WI38 (cell line): ENCODE measurements around the gene SUCLG1.

Source experiments
- H3K4me3 ChIP-seq: 2 replicates; pipeline ENCODE4 v1.5.1; 2011; ENCODE audit warnings: low read depth, mild to moderate bottlenecking, control low read depth, low read length
- CTCF ChIP-seq: IDR thresholded peaks from 2 replicates; pipeline ENCODE4 v1.5.1; 2012; ENCODE audit warnings: low read depth, mild to moderate bottlenecking, control low read depth, low read length

SUCLG1 gene

GRCh38 chr2:84461310-84461709, 2.2 kb upstream of the SUCLG1 start:
- no peak for TF ChIP-seq CTCF
- H3K4me3 ChIP-seq, result no peak overlapping the region

DNA sequence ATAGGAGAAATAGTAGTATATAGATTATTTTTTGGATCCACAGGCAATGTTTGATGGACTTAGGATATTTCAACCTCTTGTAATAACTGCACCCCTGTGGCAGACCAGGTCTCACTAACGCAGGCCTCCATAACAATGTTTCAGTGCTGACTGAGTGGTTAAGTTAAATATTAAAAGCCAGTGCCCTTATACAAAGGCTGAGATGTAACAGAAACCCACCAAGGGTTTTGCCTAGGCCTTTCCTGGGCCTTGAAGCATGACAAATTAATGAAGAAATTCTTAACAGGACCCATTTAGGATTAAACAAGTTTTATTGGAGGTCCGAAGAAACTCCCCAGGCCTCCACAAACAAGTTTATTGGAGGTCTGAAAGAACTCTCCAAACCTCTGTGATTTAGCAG, 1.6 kb upstream of the SUCLG1 start:
- TF ChIP-seq CTCF, result no peak

DNA sequence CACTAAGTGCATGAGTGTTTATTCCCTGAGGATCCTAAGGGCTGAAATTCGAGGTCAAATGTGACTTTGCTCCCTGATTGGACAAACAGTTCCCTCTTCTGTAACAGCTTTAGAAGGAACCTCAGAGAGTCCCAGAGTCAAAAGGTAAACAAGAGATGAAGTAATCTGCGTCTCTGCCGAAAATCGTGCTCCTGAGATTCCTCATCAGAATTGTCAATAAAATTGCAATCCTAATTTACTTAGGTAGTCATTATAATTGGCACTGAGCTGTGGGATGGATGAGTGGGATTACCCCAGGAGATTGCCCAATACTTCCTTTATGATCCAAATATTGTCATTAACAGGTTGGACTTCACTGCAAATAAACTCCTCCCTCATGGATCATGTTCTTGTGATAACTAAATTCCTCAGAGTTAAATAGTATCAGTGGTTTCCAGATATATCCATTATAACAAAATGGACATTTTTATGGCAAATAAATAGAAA, 907 bp upstream of the SUCLG1 start:
- H3K4me3 ChIP-seq, result peak overlapping the region; percentile 80
- TF ChIP-seq CTCF, result no peak

More for the DNA sequence above, 1.6 kb upstream of the SUCLG1 start:
- H3K4me3 ChIP-seq, result no peak overlapping the region

DNA sequence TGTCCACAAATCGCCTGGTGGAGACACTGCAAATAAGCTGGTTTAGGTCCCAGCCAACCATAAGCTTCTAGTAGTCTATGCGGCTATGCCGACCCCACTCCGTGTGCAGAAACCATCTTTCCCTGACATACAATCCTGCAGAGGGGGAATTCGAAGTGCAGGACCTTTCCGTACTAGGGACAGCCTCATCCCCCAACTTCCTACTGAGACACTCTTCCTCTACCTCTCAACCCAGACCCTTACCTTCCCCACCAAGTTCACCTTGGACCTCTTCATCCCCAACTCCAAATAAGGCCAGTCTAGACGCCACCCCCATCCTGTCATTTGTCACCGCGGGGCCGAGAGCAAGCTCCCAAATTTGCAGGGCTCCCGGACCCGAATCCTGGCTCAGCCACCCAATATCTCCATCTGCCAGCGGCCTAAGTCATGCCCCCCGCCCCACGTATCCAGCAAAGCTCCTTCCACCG, 496 bp downstream of the SUCLG1 start:
- peak overlapping the region; percentile 80 for H3K4me3 ChIP-seq
- TF ChIP-seq CTCF, result no peak

GRCh38 chr2:84457686-84458085, 1.4 kb downstream of the SUCLG1 start:
- no peak overlapping the region; the same call in 1 of the 2 replicates for H3K4me3 ChIP-seq
- no peak for TF ChIP-seq CTCF

GRCh38 chr2:84456156-84456555, 2.9 kb downstream of the SUCLG1 start:
- H3K4me3 ChIP-seq, result no peak overlapping the region
- no peak for TF ChIP-seq CTCF

DNA sequence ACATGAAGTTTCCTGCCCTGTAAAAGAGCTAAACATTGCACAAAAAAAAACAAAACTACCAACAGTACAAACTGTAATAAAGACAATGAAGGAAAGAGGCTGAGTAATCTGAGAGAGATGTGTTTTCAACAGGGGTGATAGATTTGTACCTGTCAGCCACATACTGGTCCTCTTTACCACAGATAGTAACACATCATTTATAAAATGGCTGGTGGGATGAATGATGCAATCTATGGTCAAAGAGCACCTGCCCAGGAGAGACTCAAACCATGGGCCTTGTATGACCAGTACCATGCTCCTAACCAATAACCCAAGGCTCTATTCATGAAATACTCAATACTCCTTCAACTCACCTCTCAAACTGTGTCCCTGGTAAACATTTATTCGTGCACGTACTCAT, 4.5 kb downstream of the SUCLG1 start:
- no peak overlapping the region for H3K4me3 ChIP-seq
- no peak for TF ChIP-seq CTCF
